Neutrophil (primary cell): ENCODE results near the gene SUPT3H.

Source experiments
- H3K27ac ChIP-seq: fragments of 200-600 bp; sonication (generic); 2 replicates; pipeline ENCODE4 v1.5.1; 2016; ENCODE audit warnings: mild to moderate bottlenecking, moderate library complexity
- H3K27me3 ChIP-seq: fragments of 200-600 bp; sonication (generic); 2 replicates; pipeline ENCODE4 v1.6.0; 2016; ENCODE audit warnings: mild to moderate bottlenecking
- H3K36me3 ChIP-seq: fragments of 200-600 bp; sonication (generic); 2 replicates; pipeline ENCODE4 v1.5.1; 2017
- H3K4me1 ChIP-seq, 2 experiments: fragments of 200-600 bp in 1 of 2; sonication (generic) in 1 of 2; 1 replicate in 1 of 2; 2 replicates in 1 of 2; pipeline versions ENCODE4 v1.5.1 to v1.6.1; 2013 to 2016; ENCODE audit warnings: low read depth in 1 of 2, low read length in 1 of 2, mild to moderate bottlenecking in 1 of 2, moderate library complexity in 1 of 2; ENCODE audit not compliant: control insufficient read depth in 1 of 2, insufficient read depth in 1 of 2
- H3K4me3 ChIP-seq, 2 experiments: fragments of 200-600 bp in 1 of 2; sonication (generic) in 1 of 2; 1 replicate in 1 of 2; 2 replicates in 1 of 2; pipeline ENCODE4 v1.5.1; 2013 to 2016; ENCODE audit warnings: low read depth in 1 of 2, low read length in 1 of 2, mild to moderate bottlenecking in 1 of 2, moderate library complexity in 1 of 2
- H3K9me3 ChIP-seq: fragments of 200-600 bp; sonication (generic); 2 replicates; pipeline ENCODE4 v1.5.1; 2016
- TF ChIP-seq, protein P1 (sequence below): fragments of 200-600 bp; sonication (generic); IDR thresholded peaks from 2 replicates; pipeline ENCODE4 v1.5.1; 2016; ENCODE audit warnings: antibody characterized with exemption

SUPT3H gene

DNA sequence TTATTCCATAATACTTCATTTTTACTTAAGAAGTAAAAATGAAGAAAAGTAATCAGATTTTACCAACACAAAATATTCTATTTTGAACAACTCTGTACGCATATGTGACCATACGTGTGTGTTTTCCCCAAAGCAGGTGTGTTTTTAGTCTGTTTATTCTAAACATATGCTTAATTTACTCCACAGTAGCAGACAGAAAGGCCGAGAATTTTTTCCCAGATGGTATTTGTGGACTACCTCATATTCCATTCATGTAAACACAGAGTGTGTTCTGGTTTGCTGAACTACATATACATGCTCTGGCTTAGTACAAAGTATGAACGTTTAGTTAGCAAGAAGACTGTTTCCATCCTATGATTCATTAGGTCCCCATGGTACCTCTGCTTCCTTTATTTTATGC lies 282.9 kb downstream of the SUPT3H start:
- H3K36me3 ChIP-seq, result no peaks in the 10 kb centered on the region
- no peak overlapping the region for H3K4me3 ChIP-seq
- H3K4me1 ChIP-seq, result no peaks in the 10 kb centered on the region
- no peaks in the 10 kb centered on the region for H3K27me3 ChIP-seq
- TF ChIP-seq, protein P1, sequence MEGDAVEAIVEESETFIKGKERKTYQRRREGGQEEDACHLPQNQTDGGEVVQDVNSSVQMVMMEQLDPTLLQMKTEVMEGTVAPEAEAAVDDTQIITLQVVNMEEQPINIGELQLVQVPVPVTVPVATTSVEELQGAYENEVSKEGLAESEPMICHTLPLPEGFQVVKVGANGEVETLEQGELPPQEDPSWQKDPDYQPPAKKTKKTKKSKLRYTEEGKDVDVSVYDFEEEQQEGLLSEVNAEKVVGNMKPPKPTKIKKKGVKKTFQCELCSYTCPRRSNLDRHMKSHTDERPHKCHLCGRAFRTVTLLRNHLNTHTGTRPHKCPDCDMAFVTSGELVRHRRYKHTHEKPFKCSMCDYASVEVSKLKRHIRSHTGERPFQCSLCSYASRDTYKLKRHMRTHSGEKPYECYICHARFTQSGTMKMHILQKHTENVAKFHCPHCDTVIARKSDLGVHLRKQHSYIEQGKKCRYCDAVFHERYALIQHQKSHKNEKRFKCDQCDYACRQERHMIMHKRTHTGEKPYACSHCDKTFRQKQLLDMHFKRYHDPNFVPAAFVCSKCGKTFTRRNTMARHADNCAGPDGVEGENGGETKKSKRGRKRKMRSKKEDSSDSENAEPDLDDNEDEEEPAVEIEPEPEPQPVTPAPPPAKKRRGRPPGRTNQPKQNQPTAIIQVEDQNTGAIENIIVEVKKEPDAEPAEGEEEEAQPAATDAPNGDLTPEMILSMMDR, result no peak
- no peak overlapping the region for H3K27ac ChIP-seq
- no peaks in the 10 kb centered on the region for H3K9me3 ChIP-seq

DNA sequence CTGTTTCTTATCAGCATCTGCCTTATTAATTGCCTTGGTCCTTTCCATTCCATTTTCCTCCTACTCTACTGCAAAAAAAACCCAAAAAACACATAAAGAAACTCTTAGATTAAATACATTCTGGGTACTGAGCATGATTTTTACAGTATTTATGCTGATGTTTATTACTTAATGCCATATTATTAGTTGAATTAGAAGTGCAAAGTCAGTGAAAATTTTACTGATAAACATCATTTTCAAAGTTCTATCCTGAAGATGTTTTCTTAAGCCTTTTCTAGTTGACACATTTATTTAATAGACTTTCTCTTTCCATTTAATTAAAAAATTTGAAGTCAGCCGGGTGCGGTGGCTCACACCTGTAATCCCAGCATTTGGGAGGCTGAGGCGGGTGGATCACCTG lies 285.6 kb downstream of the SUPT3H start:
- H3K9me3 ChIP-seq, result no peaks in the 10 kb centered on the region
- no peaks in the 10 kb centered on the region for H3K27me3 ChIP-seq
- H3K27ac ChIP-seq, result no peak overlapping the region
- no peaks in the 10 kb centered on the region for H3K36me3 ChIP-seq
- TF ChIP-seq, protein P1, result no peak
- no peak overlapping the region for H3K4me3 ChIP-seq
- no peaks in the 10 kb centered on the region for H3K4me1 ChIP-seq

DNA sequence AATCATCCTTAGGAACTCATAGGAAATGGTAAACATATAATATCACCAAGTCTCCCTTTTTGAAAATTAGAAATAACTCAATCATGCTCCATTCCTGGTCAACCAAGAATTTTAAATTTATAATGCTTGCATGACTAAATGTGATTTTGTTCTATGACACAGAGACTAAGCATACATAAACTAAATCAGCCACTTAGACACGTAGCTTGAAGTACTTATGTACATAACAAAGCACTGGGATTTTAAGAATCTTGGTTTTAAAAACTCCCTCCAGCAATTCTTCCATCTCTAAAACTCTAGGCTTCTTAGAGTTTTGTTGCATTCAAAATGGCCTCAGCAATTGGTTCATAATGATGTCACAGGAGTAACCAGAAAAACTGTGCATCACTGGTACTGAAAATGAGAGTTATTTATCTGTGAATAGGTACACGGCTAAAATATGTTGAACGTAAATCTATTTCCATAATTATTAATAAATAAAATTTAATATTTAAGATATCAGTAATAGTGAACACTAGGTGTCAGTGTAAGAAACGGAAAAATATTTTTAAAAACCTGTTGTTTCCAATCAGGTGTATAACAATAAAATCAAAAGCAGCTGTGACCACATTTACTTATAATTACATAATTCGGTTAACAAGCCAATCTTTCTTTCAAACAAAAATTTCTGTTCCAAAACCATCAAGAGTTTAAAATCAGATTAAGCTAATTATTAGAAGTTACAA lies 291.2 kb downstream of the SUPT3H start:
- no peak overlapping the region for H3K27ac ChIP-seq
- TF ChIP-seq, protein P1, result no peak

DNA sequence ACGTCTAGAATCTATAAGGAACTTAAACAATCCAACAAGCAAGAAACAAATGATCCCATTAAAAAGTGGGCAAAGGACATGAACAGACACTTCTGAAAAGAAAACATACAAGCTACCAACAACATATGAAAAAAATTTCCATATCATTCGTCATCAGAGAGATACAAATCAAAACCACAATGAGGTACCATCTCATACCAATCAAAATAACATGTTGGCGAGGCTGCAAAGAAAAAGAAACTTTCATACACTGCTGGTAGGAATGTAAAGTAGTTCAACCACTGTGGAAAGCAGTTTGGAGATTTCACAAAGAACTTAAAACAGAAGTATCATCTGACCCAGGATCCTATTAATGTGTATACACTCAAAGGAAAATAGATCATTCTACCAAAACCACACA lies 293.5 kb downstream of the SUPT3H start:
- H3K4me1 ChIP-seq, result no peaks in the 10 kb centered on the region
- no peaks in the 10 kb centered on the region for H3K9me3 ChIP-seq
- H3K27me3 ChIP-seq, result no peaks in the 10 kb centered on the region
- H3K4me3 ChIP-seq, result no peak overlapping the region
- no peak overlapping the region for H3K27ac ChIP-seq
- H3K36me3 ChIP-seq, result no peaks in the 10 kb centered on the region
- TF ChIP-seq, protein P1, result no peak

More for the DNA sequence above, 291.2 kb downstream of the SUPT3H start:
- H3K27me3 ChIP-seq, result no peaks in the 10 kb centered on the region
- no peaks in the 10 kb centered on the region for H3K4me1 ChIP-seq
- no peaks in the 10 kb centered on the region for H3K9me3 ChIP-seq
- H3K4me3 ChIP-seq, result no peak overlapping the region
- H3K36me3 ChIP-seq, result no peaks in the 10 kb centered on the region

DNA sequence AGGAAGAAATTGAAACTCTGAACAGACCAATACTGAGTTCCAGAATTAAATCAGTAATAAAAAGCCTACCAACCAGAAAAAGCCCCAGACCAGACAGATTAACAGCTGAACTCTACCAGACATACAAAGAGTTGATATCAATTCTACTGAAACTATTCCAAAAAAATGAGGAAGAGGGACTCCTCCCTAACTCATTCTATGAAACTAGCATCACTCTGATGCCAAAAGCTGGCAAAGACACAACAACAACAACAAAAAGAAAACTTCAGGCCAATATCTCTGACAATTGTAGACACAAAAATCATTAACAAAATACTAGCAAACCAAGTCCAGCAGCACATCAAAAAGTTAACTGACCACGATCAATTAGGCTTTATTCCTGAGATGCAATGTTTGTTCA lies 295.6 kb downstream of the SUPT3H start:
- Histone ChIP-seq H3K4me1 (no peaks in the 10 kb centered on the region), H3K9me3 (peaks cover 3% of the 10 kb centered on the region), H3K36me3 (no peaks in the 10 kb centered on the region), H3K4me3 (no peak overlapping the region), H3K27ac (no peak overlapping the region), H3K27me3 (no peaks in the 10 kb centered on the region)
- TF ChIP-seq, protein P1, result no peak
